Measurements from ENCODE around the gene PTTG1.
A peak's percentile ranks its signal among the peaks of the same experiment; 100 is the strongest.

PTTG1 gene

DNA sequence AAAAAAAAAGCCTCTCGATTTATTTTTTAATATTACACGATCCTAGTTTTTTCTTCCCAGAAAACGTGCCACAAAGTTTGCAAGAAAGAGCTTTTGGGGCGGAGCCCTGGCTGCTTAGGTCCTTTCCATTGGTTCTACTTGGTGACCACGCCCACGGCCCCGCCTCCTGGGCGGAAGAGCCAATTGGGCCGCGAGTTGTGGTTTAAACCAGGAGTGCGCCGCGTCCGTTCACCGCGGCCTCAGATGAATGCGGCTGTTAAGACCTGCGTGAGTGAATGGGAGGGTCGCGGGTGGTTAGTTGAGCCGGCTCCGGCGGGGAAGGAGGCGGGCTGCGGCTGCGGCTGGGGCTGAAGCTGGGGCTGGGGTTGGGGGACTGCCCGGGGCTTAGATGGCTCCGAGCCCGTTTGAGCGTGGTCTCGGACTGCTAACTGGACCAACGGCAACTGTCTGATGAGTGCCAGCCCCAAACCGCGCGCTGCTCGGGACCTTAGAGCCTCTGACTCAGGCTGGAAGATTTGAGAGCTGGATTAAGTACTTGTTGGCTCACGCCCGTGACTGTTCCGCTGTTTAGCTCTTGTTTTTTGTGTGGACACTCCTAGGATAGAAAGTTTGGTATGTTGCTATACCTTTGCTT lies at the start of gene PTTG1:
PTTG1 (plus strand) TSS at position 231 of the 634 bp plus-strand sequence. CDS start 458 bp downstream, outside the sequence.
- peak; percentile 82 for DNase-seq (ENCODE audit: low read depth, low spot score)

DNA sequence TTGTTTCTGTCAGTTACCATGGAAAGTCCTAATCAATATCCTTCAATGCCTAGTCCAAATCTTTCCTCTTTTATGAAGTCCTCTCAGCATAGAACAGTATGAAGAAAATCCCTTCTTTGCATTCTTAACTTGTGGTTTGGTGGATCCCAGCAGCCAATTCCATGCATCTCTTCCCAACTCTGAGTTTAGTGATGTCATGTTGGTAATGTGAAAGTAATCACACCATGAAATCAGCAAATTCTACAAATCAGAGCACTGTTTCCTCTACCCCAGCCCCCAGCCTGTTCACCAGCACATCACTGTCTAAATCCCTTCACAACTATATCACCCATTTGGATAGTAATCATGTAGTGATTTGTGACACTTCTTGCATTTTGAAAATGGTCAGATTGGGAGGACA lies 46.5 kb upstream of the PTTG1 start:
- DNase-seq (ENCODE audit: low read depth, low spot score): no peak

DNA sequence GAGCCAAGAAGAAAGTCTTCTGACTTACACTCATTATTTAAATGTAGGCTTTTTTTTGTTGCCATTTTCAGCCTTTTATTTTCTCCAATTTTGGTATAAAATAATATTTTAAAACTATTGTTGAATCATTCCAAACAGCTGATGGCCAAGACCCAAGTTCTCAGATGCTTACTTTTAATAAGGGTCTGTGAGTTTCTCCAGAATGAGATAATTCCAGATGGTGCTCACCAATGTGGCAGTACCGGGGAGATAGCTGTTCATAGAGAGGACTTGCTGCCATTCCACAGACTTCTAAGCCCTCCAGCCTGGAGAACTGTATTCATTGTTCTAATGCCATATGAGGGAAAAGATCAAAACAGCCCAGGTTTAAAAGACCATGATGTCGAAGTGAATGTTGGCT lies 46.0 kb upstream of the PTTG1 start:
- DNase-seq (ENCODE audit: low read depth, low spot score): no peak

DNA sequence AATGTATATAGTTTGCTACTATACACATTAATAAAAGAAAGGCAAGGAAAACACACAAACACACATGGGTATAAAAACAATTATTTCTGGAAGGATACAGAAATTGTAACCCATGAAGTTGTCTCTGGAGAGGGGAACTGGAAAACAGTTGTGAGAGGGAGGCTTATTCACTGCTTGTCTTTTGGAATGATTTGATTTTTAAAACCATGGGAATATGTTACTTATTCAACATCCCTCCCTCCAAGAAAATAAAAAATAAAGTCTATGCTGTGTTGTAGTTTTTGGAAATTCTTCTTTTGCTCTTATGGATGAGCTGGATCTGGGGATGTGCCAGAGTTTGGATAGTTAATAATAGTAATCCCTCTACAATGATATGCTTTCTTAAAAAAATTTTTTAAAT lies 45.2 kb upstream of the PTTG1 start:
- DNase-seq (ENCODE audit: low read depth, low spot score): no peak

DNA sequence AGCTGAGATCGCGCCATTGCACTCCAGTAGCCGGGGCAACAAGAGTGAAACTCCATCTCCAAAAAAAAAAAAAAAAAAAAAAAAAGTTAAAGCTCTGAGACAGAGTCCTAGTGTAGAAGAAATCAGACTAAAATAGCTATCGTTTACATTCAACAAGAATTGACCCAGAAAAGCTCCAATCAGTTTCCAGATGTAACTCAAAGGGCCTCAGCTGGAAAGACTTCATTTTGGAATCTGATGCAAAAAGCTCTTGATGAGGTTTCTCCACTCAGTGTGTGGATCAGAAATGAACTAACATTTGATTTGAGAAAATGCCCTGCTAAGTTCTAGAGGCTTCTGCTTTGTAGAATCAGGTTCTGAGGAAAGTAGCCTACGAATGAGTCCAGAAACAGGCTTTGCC lies 44.0 kb upstream of the PTTG1 start:
- DNase-seq (ENCODE audit: low read depth, low spot score): no peak

DNA sequence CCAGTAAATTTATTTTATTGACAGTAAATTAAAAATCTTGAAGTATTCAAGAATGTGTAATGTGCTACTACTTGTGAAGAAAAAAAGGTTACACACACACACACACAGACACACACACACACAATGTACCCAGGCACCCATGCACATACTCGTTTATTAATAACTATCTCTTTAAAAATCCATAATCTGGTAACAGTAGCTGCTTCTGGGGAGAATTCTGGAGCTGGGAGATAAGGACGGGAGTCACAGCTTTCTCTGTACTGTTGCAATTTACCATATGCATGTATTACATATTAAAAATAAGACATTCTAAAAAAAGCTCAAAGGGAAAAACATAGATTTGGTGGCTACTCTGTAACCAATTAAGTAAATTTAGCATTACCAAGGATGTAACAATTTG lies 43.3 kb upstream of the PTTG1 start:
- no peak for DNase-seq (ENCODE audit: low read depth, low spot score)

DNA sequence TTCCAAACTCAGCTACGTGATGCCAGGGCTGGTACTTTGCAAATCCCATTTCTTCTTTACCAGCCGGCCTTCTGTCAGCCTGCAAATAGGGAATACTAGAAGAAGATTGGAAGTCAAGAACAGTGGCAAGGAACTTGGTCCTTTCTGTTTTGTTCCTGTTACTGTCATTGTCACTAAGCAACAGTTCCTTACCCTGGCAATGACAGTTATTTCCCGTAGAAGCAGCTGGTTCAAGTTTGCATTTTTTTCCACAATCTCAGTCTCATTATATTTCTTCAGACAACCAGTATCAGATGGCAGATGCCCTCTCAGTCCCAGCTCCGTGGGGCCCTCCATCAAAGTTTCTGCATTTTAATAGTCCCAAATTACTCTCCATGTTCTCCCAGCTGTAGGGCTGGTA lies 42.1 kb upstream of the PTTG1 start:
- no peak for DNase-seq (ENCODE audit: low read depth, low spot score)

DNA sequence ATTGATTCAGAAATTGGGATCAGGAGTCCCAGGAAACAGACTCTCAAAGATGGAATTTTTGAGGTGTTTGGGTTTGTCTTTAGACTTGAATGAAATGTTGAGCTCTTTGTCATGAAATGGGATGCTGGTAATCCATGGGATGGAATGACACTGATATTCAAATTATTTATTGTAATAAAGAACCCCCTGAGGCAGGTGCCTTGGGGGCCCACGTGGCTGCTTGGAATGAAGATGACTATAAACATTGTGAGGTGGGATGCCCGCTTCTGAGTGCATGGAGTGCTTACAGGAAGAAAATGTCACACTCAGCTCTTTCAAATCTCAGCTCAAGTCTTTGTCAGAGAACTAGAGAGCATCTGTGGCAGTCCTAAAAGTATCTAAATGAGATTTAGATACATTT lies 41.6 kb upstream of the PTTG1 start:
- DNase-seq (ENCODE audit: low read depth, low spot score): no peak

DNA sequence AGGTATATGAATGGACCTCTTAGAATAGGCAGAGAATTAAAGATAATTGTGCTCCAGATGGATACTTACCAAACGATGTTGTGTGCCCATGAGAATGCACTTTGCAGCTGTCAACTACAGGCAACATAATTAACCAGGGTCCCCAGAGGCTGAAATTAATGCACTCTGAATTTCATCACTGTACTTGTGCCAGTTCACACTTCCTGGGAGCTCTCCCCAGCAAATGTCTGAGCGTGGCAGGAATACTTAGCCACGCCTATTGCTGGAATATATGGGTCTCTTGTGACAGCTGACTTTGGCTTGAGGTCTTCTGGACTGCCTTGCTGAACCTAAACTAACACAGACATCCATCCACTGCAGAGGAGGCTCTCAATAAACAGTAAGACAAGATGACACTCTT lies 39.3 kb upstream of the PTTG1 start:
- no peak for DNase-seq (ENCODE audit: low read depth, low spot score)

DNA sequence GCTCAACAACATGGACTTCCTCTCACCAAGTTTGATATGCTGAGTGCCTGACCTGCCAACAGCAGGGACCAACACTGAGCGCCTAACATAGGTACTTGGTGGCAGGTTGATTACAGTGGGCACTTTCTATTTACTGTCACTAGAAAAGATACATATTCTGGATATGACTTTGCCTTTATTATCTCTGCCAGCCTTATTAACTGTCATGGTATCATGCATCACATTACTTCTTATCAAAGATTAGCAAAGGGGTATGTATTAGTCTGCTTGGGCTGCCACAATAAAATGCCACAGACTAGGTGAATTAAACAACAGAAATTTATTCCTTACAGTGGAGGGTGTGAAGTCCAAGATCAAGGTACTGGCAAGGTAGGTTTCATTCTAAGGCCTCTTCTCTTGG lies 37.0 kb upstream of the PTTG1 start:
- DNase-seq (ENCODE audit: low read depth, low spot score): no peak

DNA sequence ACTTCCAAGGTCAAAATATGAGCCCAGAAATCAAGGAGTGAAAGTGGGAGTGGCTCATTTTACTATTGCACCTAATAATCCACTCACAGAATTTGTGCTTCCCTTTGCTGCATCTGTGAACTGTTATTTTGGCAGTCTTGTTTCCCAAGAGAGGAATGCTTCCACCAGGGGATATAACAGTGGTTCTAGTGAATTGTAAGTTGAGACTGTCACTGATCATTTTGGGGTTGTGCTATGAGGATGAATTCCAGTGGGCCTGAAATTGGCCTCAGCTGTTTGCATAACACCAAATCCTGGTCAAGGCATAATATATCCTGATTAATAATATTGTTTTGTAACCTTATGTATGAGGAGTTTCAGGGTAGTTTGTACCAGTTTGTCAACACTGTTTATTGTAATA lies 36.2 kb upstream of the PTTG1 start:
- DNase-seq (ENCODE audit: low read depth, low spot score): no peak

DNA sequence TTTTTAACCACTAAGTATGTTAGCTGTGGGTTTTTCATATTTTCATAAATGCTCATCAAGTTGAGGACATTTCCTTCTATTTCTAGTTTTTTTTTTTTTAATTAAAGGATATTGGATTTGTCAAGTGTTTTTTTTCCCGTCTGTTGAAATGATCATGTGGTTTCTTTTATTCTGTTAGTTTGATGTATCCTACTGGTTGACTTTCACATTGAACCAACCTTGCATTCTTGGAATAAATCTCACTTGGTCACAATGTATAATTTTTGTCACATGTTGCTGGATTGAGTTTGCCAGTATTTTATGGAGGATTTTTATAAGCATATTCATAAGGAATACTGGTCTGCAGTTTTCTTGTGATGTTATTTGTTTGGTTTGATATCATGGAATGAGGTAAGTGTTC lies 34.2 kb upstream of the PTTG1 start:
- DNase-seq (ENCODE audit: low read depth, low spot score): no peak

DNA sequence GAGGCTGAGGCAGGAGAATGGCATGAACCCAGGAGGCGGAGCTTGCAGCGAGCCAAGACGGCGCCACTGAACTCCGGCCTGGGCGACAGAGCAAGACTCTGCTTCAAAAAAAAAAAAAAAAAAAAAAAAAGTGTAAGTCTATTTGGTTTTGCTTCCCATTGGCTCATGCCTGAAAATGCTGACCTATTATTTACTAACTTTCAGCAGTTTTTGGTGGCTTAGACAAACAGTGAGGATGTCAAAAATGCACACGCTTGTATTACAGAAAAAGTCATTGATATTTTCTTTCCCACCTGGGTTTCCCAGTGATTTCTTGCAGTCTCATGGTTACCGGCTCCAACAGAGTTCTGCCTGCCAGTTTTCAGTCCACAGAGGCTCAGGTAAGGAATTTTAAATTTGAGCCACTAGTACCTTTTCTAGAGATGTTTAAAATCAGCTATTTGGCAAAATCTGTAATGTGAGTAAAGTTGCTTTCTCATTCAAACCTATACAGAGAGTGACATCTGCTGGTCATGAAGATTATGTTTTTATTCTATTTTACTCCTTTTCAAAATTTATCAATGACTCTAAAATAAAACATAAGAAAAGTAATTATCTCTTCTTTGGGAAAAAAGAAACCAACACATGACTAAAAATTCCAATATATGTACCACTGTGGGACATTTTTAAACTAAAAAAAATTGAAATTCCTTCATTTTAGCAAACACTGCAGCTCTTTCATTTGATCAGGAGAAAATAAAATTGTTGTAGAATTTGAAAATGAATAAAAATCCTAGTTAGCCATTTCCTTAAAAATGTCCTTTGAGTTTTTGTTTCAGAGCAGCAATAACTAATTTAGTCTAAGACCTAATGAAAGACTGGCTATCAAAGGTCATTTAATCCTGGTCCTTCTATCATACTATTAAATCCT lies 30.6 kb upstream of the PTTG1 start:
- DNase-seq (ENCODE audit: low read depth, low spot score): no peak

DNA sequence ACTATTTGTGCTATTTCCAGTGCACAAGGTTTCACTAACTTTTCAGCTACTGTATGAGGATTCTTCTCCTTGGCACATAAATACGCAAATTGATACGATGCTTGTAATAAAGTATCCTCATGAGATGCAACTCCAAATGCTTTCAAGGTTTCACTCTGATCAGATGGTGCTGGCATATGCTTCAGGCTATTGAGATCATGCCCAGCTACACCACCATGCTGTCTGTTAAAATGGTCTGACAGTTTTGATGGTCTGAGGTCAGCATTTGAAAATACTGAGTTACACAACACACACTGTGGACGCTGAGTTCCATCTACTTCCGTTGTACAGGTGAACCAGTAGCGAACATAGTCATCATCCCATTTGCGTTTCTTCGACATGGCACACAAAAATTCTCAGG lies 26.5 kb upstream of the PTTG1 start:
- DNase-seq (ENCODE audit: low read depth, low spot score): no peak

DNA sequence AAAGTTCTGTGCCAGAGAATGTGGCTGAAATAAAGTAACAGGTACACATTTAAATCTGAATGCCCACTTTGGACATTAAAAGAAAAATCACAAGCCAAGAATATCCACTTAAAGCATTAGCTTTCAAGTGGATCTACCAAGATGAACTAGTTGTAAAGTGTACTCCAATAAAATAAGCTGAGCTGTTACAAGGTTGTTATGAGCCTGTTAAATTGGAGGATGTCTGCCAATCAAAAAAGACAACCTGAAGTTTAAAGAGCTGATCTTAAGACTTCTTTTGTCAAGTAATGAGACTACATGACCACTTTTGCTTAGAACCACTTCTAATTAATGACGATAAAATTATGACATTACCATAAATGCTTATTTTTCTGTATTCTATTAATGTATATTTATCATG lies 24.2 kb upstream of the PTTG1 start:
- no peak for DNase-seq (ENCODE audit: low read depth, low spot score)

DNA sequence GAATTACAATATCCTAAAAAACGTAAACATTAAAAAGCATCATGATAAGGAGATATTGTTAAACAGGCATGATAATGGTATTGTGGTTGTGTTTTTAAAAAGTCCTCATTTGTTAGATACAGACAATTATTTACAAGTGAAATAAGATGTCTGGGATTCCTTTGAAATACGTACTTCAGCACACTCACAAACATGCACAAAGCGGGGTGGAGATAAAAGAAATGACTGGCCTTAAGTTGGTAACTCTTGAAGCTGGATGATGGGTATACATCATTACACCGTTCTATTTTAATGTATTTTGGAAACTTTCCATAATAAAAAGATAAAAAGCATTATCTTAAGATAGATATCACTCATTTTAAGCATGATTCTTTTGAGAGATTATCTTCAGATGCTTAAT lies 22.8 kb upstream of the PTTG1 start:
- DNase-seq (ENCODE audit: low read depth, low spot score): no peak

DNA sequence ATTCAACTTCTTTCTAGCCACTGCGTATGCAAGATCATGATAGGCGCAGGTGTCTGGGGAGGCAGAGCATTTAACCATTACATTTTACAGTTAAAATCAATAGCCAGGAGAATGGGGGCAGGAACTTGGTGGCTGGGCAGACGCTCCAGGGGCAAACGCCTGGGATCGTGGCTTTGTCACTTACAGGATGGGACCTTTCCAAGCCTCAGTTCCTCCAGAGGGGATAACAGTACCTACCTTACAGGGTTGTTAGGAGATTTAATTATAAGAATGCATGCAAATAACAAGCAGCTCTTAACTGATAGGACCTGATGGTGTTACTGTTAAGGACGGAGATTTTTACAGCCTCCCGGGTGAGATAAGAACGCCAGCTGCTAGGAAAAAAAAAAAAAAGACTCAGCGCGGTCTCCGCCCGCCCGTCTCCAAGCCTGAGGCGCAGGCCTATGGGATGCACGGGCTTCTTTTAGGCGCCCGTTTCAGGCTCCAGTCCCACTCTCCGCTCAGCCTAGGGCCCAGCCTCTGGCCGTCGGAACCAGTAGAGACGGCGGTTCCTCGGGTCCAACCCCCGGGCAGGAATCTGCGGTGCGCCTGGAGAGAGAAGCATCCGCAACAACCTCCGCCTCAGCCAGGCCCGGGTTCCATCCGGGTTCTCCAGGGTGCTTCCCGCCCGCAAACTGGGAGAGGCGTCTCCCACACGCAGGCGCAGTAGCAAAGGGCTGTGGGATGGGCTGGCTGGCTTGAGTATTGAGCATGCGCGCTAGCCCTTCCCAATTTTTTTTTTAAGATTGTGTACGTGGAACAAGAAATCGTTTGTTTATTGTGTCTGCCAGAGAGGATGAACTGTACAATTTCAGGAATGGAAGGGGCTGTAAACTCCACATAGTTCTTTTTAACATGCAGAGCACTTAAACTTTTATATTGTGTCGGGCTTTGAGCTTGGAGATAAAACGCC lies 22.0 kb upstream of the PTTG1 start, which contains the start of gene FAM200C:
FAM200C (minus strand) TSS at position 653 of the 952 bp plus-strand sequence. CDS start 4,564 bp downstream, outside the sequence.
- no peak for DNase-seq (ENCODE audit: low read depth, low spot score)

DNA sequence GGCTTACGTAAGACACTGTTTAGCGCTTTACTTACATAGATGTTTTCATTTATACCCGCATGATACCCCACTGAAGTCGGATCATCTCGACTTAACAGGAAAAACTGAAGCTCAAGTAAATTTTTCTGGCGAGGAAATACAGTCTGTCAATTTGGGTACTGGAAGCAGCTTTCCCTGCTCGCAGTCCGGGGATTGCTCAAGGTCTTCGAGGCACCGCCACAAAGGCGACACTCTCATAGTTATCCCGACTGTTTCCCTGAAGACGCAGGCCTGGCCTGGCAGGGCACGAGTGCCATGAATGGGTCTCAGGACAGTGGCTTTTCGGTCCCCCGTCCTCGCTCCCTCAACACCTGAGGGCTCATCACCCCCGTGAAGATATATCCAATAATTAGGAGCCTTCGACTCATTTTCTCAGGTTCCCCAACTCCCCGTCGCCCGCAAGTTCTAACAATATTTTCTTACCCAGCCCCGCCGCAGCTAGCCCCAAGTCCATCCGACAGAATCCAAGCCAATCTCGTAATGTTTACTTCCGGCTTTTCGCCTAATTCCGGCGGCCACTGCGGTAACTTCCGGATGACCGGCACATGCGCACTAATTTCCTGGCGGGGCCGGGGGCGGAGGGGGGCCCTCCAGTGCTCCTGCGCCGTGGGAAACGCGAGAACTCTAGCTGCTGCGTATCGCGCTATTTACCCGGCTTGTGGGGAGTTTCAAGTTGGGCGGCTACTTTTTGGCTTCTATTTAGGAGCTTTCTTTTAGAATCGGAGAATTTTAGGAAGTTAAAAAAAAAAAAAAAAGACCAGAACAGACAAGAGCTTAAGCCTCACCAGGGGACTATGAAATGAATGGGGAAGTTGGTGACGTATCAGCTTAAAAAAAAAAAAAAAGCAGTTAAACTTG lies 2.8 kb upstream of the PTTG1 start, which contains the start of gene SLU7:
SLU7 (minus strand) TSS at position 521 of the 897 bp plus-strand sequence. CDS start 3,787 bp downstream, outside the sequence.
- DNase-seq (ENCODE audit: low read depth, low spot score): peak; percentile 86

DNA sequence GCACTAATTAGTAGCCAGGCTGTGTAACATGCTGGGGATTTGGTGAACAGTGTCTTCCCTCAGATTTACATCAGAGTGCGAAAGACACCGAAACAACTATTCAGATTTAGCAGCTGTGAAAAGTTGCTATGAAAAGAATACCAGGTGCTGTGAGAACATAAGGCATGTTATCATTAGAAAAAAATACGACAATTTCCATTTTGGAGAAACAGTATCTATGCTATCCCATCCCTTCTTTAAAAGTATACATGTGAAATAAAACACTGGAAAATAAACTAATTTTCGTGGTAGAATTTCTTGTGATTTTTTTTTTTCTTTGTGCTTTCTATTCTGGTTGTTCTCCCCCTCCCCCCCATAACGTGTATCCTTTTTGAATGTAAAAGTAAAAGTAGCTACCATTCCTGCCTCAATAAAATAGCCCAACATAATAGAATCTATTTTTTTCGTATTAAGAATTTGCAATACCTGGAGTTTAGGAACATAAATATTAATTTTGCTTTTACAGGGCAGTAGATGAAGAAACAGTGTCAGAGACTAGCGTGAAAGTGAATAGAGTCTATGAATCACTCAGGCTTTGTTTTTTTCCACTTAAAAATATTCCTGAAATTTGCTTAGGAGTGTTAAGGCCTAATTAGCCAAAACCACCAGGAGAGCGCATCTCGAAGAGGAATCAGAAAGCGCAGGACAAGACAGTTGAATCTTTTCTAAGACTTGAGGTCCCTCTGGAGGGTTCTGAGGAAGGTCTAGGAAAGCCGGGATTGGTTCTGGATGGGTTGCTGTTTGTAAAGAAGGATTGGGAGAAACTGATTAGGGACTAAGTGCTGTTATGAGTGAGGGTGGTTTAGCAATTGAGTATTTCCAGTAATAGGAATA lies 2.0 kb upstream of the PTTG1 start:
- no peak for DNase-seq (ENCODE audit: low read depth, low spot score)

DNA sequence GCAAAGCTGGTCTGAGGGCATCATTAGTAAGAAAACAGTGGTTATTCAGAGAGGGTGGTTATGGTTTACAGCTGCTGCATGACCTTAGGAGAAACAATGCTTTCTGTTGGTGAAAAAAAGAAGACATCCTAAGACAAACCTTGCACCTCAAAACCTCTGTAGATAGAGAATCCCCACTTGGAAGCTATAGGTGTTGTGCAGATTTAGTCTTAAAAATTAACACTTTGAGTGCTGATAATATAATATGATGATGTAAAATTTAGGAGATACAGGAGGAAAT lies 1.4 kb upstream of the PTTG1 start:
- no peak for DNase-seq (ENCODE audit: low read depth, low spot score)
